Spleen (tissue), 7 donors: ENCODE results near the gene GUCD1.

Experiments
- POLR2A ChIP-seq, 3 donors: fragments of 450-650 bp; IDR thresholded peaks; one replicate each; pipeline ENCODE4 v1.5.1; 2017; ENCODE audit warnings: antibody characterized with exemption in 3 of 3, mild to moderate bottlenecking in 1 of 3
- POLR2AphosphoS5 ChIP-seq, 3 donors: sonication (generic); formaldehyde crosslinking; IDR thresholded peaks; one replicate each; pipeline ENCODE4 v1.5.1; 2017; ENCODE audit warnings: antibody characterized with exemption in 3 of 3
- TF ChIP-seq, protein P1 (sequence below), 11 experiments: fragments of 200-600 bp in 7 of 11; fragments of 450-650 bp in 4 of 11; sonication (generic) in 4 of 11; IDR thresholded peaks in 8 of 11; conservative IDR thresholded peaks in 3 of 11; 1 replicate in 7 of 11; 2 replicates in 4 of 11; pipeline versions ENCODE4 v1.4.0 to v1.8.0; 2016 to 2021; ENCODE audit warnings: antibody characterized with exemption in 11 of 11, inconsistent platforms in 4 of 11, mild to moderate bottlenecking in 1 of 11
- donor health status: DM: no; HTN: no; CAD: no; lungs with moderate emphysema.
- donor health status: DM: no; HTN: no; CAD: no.
- donor health status: DM: no; HTN: no; CAD: no.

DNA sequence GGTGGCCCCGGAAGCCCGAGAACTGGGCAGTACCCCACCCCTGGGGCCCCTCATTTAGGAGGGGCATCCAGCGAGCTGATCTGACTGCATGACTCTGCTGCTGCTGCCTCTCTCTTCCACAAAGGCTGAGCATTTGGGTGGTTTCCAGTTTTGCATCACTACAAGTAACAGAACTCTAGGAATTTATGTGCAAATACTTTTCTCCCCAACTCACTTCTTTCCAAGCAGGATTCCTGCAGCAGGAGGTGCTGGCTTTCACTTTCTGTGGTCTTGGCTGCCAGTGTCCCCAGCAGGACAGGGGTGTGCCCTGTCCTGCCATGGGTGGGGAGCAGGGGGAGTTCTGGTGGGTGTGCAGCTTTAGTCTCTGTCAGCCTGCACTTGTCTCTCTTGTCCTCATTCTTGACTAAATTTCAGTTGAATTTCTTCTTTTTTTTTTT is 38.6 kb downstream of the GUCD1 start:
- no peak for TF ChIP-seq POLR2A (IDR thresholded peaks at IDR 0.05)
- TF ChIP-seq, protein P1, sequence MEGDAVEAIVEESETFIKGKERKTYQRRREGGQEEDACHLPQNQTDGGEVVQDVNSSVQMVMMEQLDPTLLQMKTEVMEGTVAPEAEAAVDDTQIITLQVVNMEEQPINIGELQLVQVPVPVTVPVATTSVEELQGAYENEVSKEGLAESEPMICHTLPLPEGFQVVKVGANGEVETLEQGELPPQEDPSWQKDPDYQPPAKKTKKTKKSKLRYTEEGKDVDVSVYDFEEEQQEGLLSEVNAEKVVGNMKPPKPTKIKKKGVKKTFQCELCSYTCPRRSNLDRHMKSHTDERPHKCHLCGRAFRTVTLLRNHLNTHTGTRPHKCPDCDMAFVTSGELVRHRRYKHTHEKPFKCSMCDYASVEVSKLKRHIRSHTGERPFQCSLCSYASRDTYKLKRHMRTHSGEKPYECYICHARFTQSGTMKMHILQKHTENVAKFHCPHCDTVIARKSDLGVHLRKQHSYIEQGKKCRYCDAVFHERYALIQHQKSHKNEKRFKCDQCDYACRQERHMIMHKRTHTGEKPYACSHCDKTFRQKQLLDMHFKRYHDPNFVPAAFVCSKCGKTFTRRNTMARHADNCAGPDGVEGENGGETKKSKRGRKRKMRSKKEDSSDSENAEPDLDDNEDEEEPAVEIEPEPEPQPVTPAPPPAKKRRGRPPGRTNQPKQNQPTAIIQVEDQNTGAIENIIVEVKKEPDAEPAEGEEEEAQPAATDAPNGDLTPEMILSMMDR (IDR thresholded peaks at IDR 0.05 in 8 of 11, conservative IDR thresholded peaks at IDR 0.05 in 3 of 11), result no peak
- TF ChIP-seq POLR2AphosphoS5 (IDR thresholded peaks at IDR 0.05), result no peak
